Osteocyte (in vitro differentiated cells): Measurements from ENCODE around the gene KAZALD1. TPM values are rescaled to one million over a fixed set of nuclear protein-coding genes. Genes with fewer than 3 reads are reported as not detected.

ENCODE experiments used
- DNase-seq: peaks from one replicate; pipeline ENCODE4 v3.0.0; 2021; ENCODE audit warnings: mixed read lengths; ENCODE audit not compliant: unreplicated experiment; ENCODE audit errors: extremely low spot score
- H3K27ac Mint-ChIP-seq: one replicate; pipeline ENCODE4 v1.8.0; 2021; ENCODE audit warnings: mild to moderate bottlenecking, mixed read lengths; ENCODE audit not compliant: unreplicated experiment
- H3K27me3 Mint-ChIP-seq: one replicate; pipeline ENCODE4 v1.8.0; 2021; ENCODE audit warnings: mixed read lengths; ENCODE audit not compliant: unreplicated experiment
- H3K36me3 Mint-ChIP-seq: one replicate; pipeline ENCODE4 v1.8.0; 2021; ENCODE audit warnings: mixed read lengths; ENCODE audit not compliant: unreplicated experiment
- H3K4me1 Mint-ChIP-seq: one replicate; pipeline ENCODE4 v1.8.0; 2021; ENCODE audit warnings: mixed read lengths; ENCODE audit not compliant: unreplicated experiment
- H3K4me3 Mint-ChIP-seq: one replicate; pipeline ENCODE4 v1.8.0; 2021; ENCODE audit warnings: mild to moderate bottlenecking, moderate library complexity, mixed read lengths; ENCODE audit not compliant: unreplicated experiment
- H3K9me3 Mint-ChIP-seq: one replicate; pipeline ENCODE4 v1.8.0; 2021; ENCODE audit warnings: mixed read lengths; ENCODE audit not compliant: unreplicated experiment
- CTCF ChIP-seq: fragments of 200-600 bp; sonication (generic); IDR thresholded peaks from 2 replicates; pipeline ENCODE4 v1.5.0; 2021; ENCODE audit warnings: antibody characterized with exemption, mild to moderate bottlenecking, moderate library complexity
- total RNA-seq: library from RNA; stranded (reverse); gene quantifications from 2 replicates; pipeline ENCODE4 v1.2.1, GENCODE V29; 2021

KAZALD1 gene
- total RNA-seq, 1 donor from 2014 or later: 49.0 TPM

GRCh38 chr10:101103430-101103829, 41.6 kb downstream of the KAZALD1 start:
- Mint-ChIP-seq H3K27ac (no peak overlapping the region), H3K4me1 (no peaks in the 10 kb centered on the region), H3K27me3 (peaks cover 56% of the 10 kb centered on the region), H3K36me3 (no peaks in the 10 kb centered on the region), H3K4me3 (no peak overlapping the region), H3K9me3 (no peaks in the 10 kb centered on the region)
- no peak for DNase-seq
- no peak for TF ChIP-seq CTCF

GRCh38 chr10:101106351-101106750, 44.6 kb downstream of the KAZALD1 start:
- Mint-ChIP-seq H3K4me3 (no peak overlapping the region), H3K4me1 (no peaks in the 10 kb centered on the region), H3K9me3 (no peaks in the 10 kb centered on the region), H3K27me3 (peaks cover 52% of the 10 kb centered on the region), H3K27ac (no peak overlapping the region), H3K36me3 (no peaks in the 10 kb centered on the region)
- TF ChIP-seq CTCF: no peak
- no peak for DNase-seq

GRCh38 chr10:101107771-101108170, 46.0 kb downstream of the KAZALD1 start:
- H3K27ac Mint-ChIP-seq: no peak overlapping the region
- H3K4me3 Mint-ChIP-seq: no peak overlapping the region
- H3K27me3 Mint-ChIP-seq: peaks cover 48% of the 10 kb centered on the region
- no peak for TF ChIP-seq CTCF
- H3K36me3 Mint-ChIP-seq: no peaks in the 10 kb centered on the region
- no peaks in the 10 kb centered on the region for H3K9me3 Mint-ChIP-seq
- no peak for DNase-seq
- H3K4me1 Mint-ChIP-seq: no peaks in the 10 kb centered on the region

- Mint-ChIP-seq H3K27ac (no peak overlapping the region), H3K36me3 (no peaks in the 10 kb centered on the region), H3K9me3 (no peaks in the 10 kb centered on the region), H3K27me3 (peaks cover 57% of the 10 kb centered on the region), H3K4me3 (no peak overlapping the region), H3K4me1 (no peaks in the 10 kb centered on the region)
- no peak for TF ChIP-seq CTCF
- DNase-seq: no peak
These were observed 49.2 kb downstream of the KAZALD1 start for GRCh38 chr10:101110856-101111523.

- H3K9me3 Mint-ChIP-seq: no peaks in the 10 kb centered on the region
- H3K4me1 Mint-ChIP-seq: no peaks in the 10 kb centered on the region
- H3K4me3 Mint-ChIP-seq: no peak overlapping the region
- no peak for TF ChIP-seq CTCF
- H3K36me3 Mint-ChIP-seq: no peaks in the 10 kb centered on the region
- DNase-seq: no peak
- H3K27ac Mint-ChIP-seq: no peak overlapping the region
- H3K27me3 Mint-ChIP-seq: peaks cover 59% of the 10 kb centered on the region
These were observed 49.8 kb downstream of the KAZALD1 start for GRCh38 chr10:101111547-101111946.
